ENCODE data around the gene ASB18. TPM values are rescaled to one million over a fixed set of nuclear protein-coding genes. Genes with fewer than 3 reads are reported as not detected.

ASB18 gene
- total and polyA plus RNA-seq, 2 of the 13 experiments (the other 11 are each of a cell fraction or from before 2014, with no cell fraction given): not detected

DNA sequence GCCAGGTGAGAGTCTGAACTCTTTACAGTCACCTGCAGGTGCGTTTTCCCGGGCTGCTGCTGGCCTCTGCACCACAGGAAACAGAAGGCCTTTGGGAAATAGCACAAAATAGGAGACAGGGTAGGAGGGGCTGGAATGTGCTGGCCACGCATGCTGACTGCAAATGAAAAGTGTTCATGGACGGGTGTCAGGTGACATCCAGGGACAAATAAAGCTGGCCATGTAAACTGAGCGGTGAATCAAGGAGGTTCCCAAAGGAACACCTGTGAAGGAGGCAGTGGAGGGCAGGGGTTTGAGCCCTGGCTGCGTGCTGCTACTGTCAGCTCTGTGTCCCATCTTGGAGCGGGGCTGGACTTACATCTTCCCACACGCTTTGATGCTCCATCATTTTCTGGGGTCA lies 53.7 kb downstream of the ASB18 start:
- 16% methylated on average over 8 of the region's 8 CpGs for WGBS (ENCODE audit: low lambda C conversion rate)
- ChIA-PET POLR2A (no interaction called here), CTCF (ENCODE audit: low intra/inter-chr PET ratio, low total read pairs) (no interaction called here)
- peaks cover 0 to 76% of the 10 kb centered on the region in 2 experiments; a peak in 4 of 5 replicates for H3K27me3 ChIP-seq (ENCODE audit: control insufficient read depth in 1 of 2, insufficient read depth in 2 of 2, low read length in 2 of 2)
- H2AFZ ChIP-seq (ENCODE audit: low read length): no peak overlapping the region
- no peaks in the 10 kb centered on the region for H3K79me2 ChIP-seq (ENCODE audit: insufficient read depth, low read length)
- DNase-seq (ENCODE audit: low spot score): no peak
- no peak for TF ChIP-seq FOXA3 (CRISPR knock-in tag; IDR thresholded peaks at IDR 0.05)
- TF ChIP-seq SRSF4 (IDR thresholded peaks at IDR 0.05; ENCODE audit: low read depth, low read length, poor library complexity, severe bottlenecking): no peak
- TF ChIP-seq THYN1 (CRISPR knock-in tag; IDR thresholded peaks at IDR 0.05; ENCODE audit: borderline replicate concordance, low read depth): no peak
- no peak for TF ChIP-seq ZNF333 (CRISPR knock-in tag; IDR thresholded peaks at IDR 0.05; ENCODE audit: borderline replicate concordance)
- TF ChIP-seq, protein P1, sequence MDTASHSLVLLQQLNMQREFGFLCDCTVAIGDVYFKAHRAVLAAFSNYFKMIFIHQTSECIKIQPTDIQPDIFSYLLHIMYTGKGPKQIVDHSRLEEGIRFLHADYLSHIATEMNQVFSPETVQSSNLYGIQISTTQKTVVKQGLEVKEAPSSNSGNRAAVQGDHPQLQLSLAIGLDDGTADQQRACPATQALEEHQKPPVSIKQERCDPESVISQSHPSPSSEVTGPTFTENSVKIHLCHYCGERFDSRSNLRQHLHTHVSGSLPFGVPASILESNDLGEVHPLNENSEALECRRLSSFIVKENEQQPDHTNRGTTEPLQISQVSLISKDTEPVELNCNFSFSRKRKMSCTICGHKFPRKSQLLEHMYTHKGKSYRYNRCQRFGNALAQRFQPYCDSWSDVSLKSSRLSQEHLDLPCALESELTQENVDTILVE (CRISPR knock-in tag; IDR thresholded peaks at IDR 0.05): no peak
- TF ChIP-seq SP1 (IDR thresholded peaks at IDR 0.05): no peak
- TF ChIP-seq SP1 (CRISPR knock-in tag; IDR thresholded peaks at IDR 0.05): no peak
- TF ChIP-seq MAFF (IDR thresholded peaks at IDR 0.05; ENCODE audit: low read depth, low read length): no peak
- no peak for TF ChIP-seq PHF21A (CRISPR knock-in tag; IDR thresholded peaks at IDR 0.05)
- TF ChIP-seq, protein P2, sequence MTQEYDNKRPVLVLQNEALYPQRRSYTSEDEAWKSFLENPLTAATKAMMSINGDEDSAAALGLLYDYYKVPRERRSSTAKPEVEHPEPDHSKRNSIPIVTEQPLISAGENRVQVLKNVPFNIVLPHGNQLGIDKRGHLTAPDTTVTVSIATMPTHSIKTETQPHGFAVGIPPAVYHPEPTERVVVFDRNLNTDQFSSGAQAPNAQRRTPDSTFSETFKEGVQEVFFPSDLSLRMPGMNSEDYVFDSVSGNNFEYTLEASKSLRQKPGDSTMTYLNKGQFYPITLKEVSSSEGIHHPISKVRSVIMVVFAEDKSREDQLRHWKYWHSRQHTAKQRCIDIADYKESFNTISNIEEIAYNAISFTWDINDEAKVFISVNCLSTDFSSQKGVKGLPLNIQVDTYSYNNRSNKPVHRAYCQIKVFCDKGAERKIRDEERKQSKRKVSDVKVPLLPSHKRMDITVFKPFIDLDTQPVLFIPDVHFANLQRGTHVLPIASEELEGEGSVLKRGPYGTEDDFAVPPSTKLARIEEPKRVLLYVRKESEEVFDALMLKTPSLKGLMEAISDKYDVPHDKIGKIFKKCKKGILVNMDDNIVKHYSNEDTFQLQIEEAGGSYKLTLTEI (CRISPR knock-in tag; conservative IDR thresholded peaks at IDR 0.05): no peak
- TF ChIP-seq, protein P3, sequence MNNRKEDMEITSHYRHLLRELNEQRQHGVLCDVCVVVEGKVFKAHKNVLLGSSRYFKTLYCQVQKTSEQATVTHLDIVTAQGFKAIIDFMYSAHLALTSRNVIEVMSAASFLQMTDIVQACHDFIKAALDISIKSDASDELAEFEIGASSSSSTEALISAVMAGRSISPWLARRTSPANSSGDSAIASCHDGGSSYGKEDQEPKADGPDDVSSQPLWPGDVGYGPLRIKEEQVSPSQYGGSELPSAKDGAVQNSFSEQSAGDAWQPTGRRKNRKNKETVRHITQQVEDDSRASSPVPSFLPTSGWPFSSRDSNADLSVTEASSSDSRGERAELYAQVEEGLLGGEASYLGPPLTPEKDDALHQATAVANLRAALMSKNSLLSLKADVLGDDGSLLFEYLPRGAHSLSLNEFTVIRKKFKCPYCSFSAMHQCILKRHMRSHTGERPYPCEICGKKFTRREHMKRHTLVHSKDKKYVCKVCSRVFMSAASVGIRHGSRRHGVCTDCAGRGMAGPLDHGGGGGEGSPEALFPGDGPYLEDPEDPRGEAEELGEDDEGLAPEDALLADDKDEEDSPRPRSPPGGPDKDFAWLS (CRISPR knock-in tag; IDR thresholded peaks at IDR 0.05; ENCODE audit: borderline replicate concordance): no peak
- TF ChIP-seq ZNF75D (CRISPR knock-in tag; IDR thresholded peaks at IDR 0.05; ENCODE audit: borderline replicate concordance): no peak
- TF ChIP-seq, protein P4, sequence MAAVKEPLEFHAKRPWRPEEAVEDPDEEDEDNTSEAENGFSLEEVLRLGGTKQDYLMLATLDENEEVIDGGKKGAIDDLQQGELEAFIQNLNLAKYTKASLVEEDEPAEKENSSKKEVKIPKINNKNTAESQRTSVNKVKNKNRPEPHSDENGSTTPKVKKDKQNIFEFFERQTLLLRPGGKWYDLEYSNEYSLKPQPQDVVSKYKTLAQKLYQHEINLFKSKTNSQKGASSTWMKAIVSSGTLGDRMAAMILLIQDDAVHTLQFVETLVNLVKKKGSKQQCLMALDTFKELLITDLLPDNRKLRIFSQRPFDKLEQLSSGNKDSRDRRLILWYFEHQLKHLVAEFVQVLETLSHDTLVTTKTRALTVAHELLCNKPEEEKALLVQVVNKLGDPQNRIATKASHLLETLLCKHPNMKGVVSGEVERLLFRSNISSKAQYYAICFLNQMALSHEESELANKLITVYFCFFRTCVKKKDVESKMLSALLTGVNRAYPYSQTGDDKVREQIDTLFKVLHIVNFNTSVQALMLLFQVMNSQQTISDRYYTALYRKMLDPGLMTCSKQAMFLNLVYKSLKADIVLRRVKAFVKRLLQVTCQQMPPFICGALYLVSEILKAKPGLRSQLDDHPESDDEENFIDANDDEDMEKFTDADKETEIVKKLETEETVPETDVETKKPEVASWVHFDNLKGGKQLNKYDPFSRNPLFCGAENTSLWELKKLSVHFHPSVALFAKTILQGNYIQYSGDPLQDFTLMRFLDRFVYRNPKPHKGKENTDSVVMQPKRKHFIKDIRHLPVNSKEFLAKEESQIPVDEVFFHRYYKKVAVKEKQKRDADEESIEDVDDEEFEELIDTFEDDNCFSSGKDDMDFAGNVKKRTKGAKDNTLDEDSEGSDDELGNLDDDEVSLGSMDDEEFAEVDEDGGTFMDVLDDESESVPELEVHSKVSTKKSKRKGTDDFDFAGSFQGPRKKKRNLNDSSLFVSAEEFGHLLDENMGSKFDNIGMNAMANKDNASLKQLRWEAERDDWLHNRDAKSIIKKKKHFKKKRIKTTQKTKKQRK (IDR thresholded peaks at IDR 0.05; ENCODE audit: low read length): no peak
- TF ChIP-seq JUND (CRISPR knock-in tag; IDR thresholded peaks at IDR 0.05): no peak
- no peak for TF ChIP-seq ZFP36L2 (CRISPR knock-in tag; IDR thresholded peaks at IDR 0.05)
- no peaks in the 10 kb centered on the region for H3K36me3 ChIP-seq (replicated peaks in 1 of 2; ENCODE audit: control insufficient read depth in 1 of 2, insufficient read depth in 2 of 2, low read length in 2 of 2)
- no peak overlapping the region for H3K9ac ChIP-seq (ENCODE audit: insufficient read depth, low read depth, low read length)
- H3K4me3 ChIP-seq (replicated peaks in 1 of 3; ENCODE audit: insufficient read depth in 1 of 3, low read depth in 2 of 3, low read length in 3 of 3): no peak overlapping the region
- intact Hi-C loops (cut with micrococcal nuclease; ENCODE audit: unreplicated experiment): no loop called here
- FAIRE-seq: no peak
- in situ Hi-C loops (cut with HindIII; ENCODE audit: extremely low pct_ligation_motif_present, low pct_unique_long_range_greater_than_20kb): no loop called here
- no peak overlapping the region for H3K4me2 ChIP-seq (ENCODE audit: low read depth, low read length)
- no TSS peak for BruUV-seq (replicated peaks)
- H3K4me1 ChIP-seq (ENCODE audit: insufficient read depth, low read length): no peaks in the 10 kb centered on the region
- no peaks in the 10 kb centered on the region for H4K20me1 ChIP-seq (ENCODE audit: insufficient read depth, low read length)
- no peaks in the 10 kb centered on the region for H3K9me3 ChIP-seq (ENCODE audit: low read length)
- H3K27ac ChIP-seq (ENCODE audit: extremely low read length, insufficient read depth, low read length): no peak overlapping the region
- ATAC-seq: no peak
